Heart right ventricle (tissue), 16 donors: ENCODE data around the gene TRPM3. TPM values are rescaled to one million over a fixed set of nuclear protein-coding genes. Genes with fewer than 3 reads are reported as not detected.

Source experiments
- ATAC-seq, 8 donors: fragments of 200-7000 bp; cut with Tn5 transposase; one replicate each; pipeline ENCODE4 v1.9.1; 2020; ENCODE audit warnings: mild to moderate bottlenecking in 8 of 8, moderate library complexity in 8 of 8, moderate number of reproducible peaks in 1 of 8
- DNase-seq, 2 donors: peaks; one replicate each; pipeline ENCODE4 v3.0.0-alpha.2; 2020
- H3K27ac ChIP-seq, 10 donors: fragments of 200-600 bp; sonication (generic) in 2 of 10; one replicate each; pipeline versions ENCODE4 v1.5.0 to v1.8.0; 2020 to 2022; ENCODE audit warnings: mild to moderate bottlenecking in 3 of 10
- H3K27me3 ChIP-seq, 7 donors: fragments of 200-600 bp; one replicate each; pipeline ENCODE4 v1.8.0; 2021 to 2022; ENCODE audit warnings: mild to moderate bottlenecking in 2 of 7
- H3K36me3 ChIP-seq, 9 donors: fragments of 200-600 bp; sonication (generic) in 1 of 9; one replicate each; pipeline versions ENCODE4 v1.5.0 to v1.8.0; 2020 to 2022; ENCODE audit warnings: mild to moderate bottlenecking in 2 of 9
- H3K4me1 ChIP-seq, 9 donors: fragments of 200-600 bp; sonication (generic) in 1 of 9; one replicate each; pipeline versions ENCODE4 v1.5.0 to v1.8.0; 2020 to 2022; ENCODE audit warnings: mild to moderate bottlenecking in 4 of 9
- H3K4me3 ChIP-seq, 10 donors: fragments of 200-600 bp; sonication (generic) in 2 of 10; one replicate each; pipeline versions ENCODE4 v1.5.0 to v1.8.0; 2020 to 2022; ENCODE audit warnings: mild to moderate bottlenecking in 7 of 10, moderate library complexity in 2 of 10
- H3K9me3 ChIP-seq, 11 donors: fragments of 200-600 bp in 10 of 11; sonication (generic) in 2 of 11; one replicate each; pipeline versions ENCODE4 v1.5.0 to v1.8.0; 2013 to 2022; ENCODE audit warnings: mild to moderate bottlenecking in 2 of 11, control low read depth in 1 of 11, moderate library complexity in 1 of 11
- CTCF ChIP-seq, 9 donors: fragments of 200-600 bp; sonication (generic) in 2 of 9; IDR thresholded peaks; one replicate each; pipeline versions ENCODE4 v1.5.0 to v1.8.0; 2021 to 2022; ENCODE audit warnings: antibody characterized with exemption in 9 of 9, mild to moderate bottlenecking in 5 of 9, moderate library complexity in 1 of 9
- WGBS, 2 donors: extraction: QIAGEN DNeasy Blood & Tissue Kit; methylation state at CpG; one replicate each; pipeline ENCODE4 v1.1.7; 2013; ENCODE audit warnings: inconsistent platforms in 1 of 2; 5-methylcytosine and 5-hydroxymethylcytosine counted together
- intact Hi-C, 10 donors: fragments of 100-400 bp; cut with DNase I; formaldehyde crosslinking; loops; one replicate each; pipeline versions ENCODE4 v1.11.1 to v1.14.2; 2022
- polyA plus RNA-seq, 2 donors: library from polyadenylated mRNA; stranded (reverse); fragments of 200-250 nt; gene quantifications; one replicate each; pipeline ENCODE4 v1.2.3, GENCODE V29; 2013
- total RNA-seq, 10 donors: library from RNA; stranded (reverse); fragmentation: NEBNext Ultra II Directional in 3 of 10; extraction: Animal tissue kit (Norgen Biotek cat#: 25700) in 3 of 10; gene quantifications; one replicate each; pipeline versions ENCODE4 v1.2.1 to v1.2.4, GENCODE V29; 2021 to 2023
- donor health status: Arrhythmogenic right ventricular cardiomyopathy.
- donor health status: ischemic (EF 13 %, LVEDD 7.1; RV severe dilation, severe dysfunction).
- donor health status: healthy with polysubstance abuse.
- donor health status: DM: no; HTN: yes; CAD: no.
- donor health status: DM: no; HTN: no; CAD: no.
- donor health status: ischemic (EF 25% LVEDD 6.9; RV normal size, moderate dysfunction).
- donor health status: ischemic (EF 25% LVEDD 5.7; RV mildly dilated, moderate dysfunction).
- donor health status: healthy.
- donor health status: DM: yes; HTN: yes; CAD: no.
- donor health status: Ischemic cardiomyopathy.
- donor health status: ischemic (EF 35%, LVEDD 5.7; RV mildly dilated, moderate dysfunction).
- donor health status: nonischemic (EF 11% LVEDD 7.7; RV severe dilation, severe dysfunction).
- donor health status: DM: yes; HTN: yes; CAD: no.
- donor health status: PGD.
- donor health status: ischemic (EF 29% LVEDD 5.4; RV normal size, mild dysfunction).
- donor health status: nonischemic (EF 23%, LVEDD 6.1; RV moderate dilation, normal function).

Gene TRPM3
- total and polyA plus RNA-seq, 12 donors = 0.05 to 1.3 (median 0.16) TPM; not detected in 1

GRCh38 chr9:70519912-70520724 is 601.3 kb downstream of the TRPM3 start:
- 79 to 85% methylated on average over 11 of the region's 11 CpGs for WGBS, 2 donors
- H3K4me3 ChIP-seq = no peak overlapping the region
- TF ChIP-seq CTCF (IDR thresholded peaks at IDR 0.05) = no peak
- intact Hi-C loops = loop anchor here in 1 of 10 donors (10.0 kb wide), 1 partner anchor 55 kb away; no protein-coding TSS in a partner anchor
- peaks cover 0 to 11% (median 0%) of the 10 kb centered on the region in 9 donors for H3K4me1 ChIP-seq
- H3K36me3 ChIP-seq = no peaks in the 10 kb centered on the region
- peaks cover 0 to 14% (median 4%) of the 10 kb centered on the region in 11 donors for H3K9me3 ChIP-seq
- DNase-seq = no peak
- no peak overlapping the region for H3K27ac ChIP-seq
- no peak for ATAC-seq
- no peaks in the 10 kb centered on the region for H3K27me3 ChIP-seq

DNA sequence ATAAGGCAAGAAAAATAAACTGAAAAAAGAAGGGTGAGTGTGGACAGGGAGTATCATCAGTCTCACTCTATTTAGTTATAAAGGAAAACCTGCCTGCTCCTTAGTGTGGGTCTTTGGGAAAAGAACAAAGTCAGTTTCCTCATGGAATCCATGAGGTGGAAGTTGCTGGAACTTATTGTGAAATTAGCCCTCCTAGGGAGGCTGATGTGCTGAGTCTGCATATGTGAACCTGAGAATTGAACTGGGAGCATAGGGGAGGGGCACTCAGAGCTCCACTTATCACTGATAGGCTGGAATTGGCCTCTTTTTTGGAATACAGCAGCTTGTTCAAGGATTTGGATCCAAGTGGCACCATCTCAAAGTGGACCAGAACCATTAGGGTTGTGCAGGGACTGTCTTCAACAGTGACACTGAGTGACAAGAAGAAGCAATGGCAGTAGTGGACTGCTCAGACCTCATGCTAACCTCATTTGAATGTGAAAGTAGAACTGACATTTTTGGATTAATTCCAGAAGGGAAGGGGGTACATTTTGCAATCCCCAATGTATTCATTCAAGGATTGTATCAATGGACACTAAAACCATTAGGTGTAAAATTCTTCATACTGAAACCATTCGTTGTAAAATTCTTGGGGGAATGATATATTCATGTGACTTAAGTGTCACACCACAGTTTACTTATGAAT is 603.4 kb downstream of the TRPM3 start:
- Histone ChIP-seq H3K9me3 (no peaks in the 10 kb centered on the region), H3K4me3 (no peak overlapping the region), H3K27ac (no peak overlapping the region), H3K36me3 (no peaks in the 10 kb centered on the region), H3K4me1 (peaks cover 0 to 11% (median 0%) of the 10 kb centered on the region in 9 donors), H3K27me3 (no peaks in the 10 kb centered on the region)
- WGBS, 2 donors = 85 to 88% methylated on average over 1 of the region's 1 CpG
- no peak for DNase-seq
- intact Hi-C loops = loop anchor here in 1 of 10 donors (10.0 kb wide), 1 partner anchor 57 kb away; no protein-coding TSS in a partner anchor
- TF ChIP-seq CTCF (IDR thresholded peaks at IDR 0.05) = no peak
- no peak for ATAC-seq

DNA sequence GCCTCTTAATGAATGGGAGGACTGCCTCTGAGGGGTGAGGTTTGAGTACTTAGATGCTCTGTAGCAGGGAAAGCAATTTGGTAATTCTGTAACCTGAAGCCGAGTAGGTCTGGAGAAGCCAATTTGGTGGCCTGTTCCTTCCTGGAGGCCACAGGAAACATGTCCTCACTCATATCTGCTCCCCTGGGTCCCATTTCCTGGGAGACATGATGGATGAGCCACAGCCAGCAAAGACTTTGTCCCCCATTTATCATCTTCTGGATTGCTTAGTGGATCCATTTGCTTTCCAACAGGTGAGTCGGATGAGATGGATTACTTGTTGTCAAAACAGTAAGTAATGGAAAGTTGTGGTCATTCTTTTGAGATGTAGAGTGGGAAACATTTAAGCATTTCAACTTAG is 607.1 kb downstream of the TRPM3 start:
- DNase-seq (no peak), ATAC-seq (no peak)
- Histone ChIP-seq H3K4me3 (no peak overlapping the region), H3K27ac (no peak overlapping the region), H3K9me3 (no peaks in the 10 kb centered on the region), H3K4me1 (peaks cover 0 to 8% (median 0%) of the 10 kb centered on the region in 9 donors), H3K36me3 (no peaks in the 10 kb centered on the region), H3K27me3 (no peaks in the 10 kb centered on the region)
- no peak for TF ChIP-seq CTCF (IDR thresholded peaks at IDR 0.05)
- 84 to 87% methylated on average over 2 of the region's 2 CpGs for WGBS, 2 donors
- intact Hi-C loops = loop anchor here in 1 of 10 donors (10.0 kb wide), 1 partner anchor 61 kb away; no protein-coding TSS in a partner anchor

DNA sequence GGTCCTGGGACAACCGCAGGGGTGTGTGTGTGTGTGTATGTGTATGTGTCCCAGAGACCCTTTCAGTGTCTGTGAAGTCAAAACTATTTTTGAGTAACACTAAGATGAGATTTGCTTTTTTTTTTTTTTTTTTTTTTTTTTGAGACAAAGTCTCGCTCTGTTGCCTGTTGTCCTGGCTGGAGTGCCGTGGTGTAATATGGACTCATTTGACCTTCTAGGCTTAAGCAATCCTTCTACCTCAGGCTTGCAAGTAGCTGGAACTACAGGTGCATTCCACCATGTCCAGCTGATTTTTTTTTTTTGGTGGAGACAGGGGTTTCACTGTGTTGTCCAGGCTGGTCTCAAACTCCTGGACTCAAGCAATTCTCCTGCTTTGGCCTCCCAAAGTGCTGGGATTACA is 609.6 kb downstream of the TRPM3 start:
- Histone ChIP-seq H3K27me3 (no peaks in the 10 kb centered on the region), H3K36me3 (no peaks in the 10 kb centered on the region), H3K9me3 (no peaks in the 10 kb centered on the region), H3K4me1 (no peaks in the 10 kb centered on the region), H3K4me3 (no peak overlapping the region), H3K27ac (no peak overlapping the region)
- no peak for ATAC-seq
- TF ChIP-seq CTCF (IDR thresholded peaks at IDR 0.05) = no peak
- WGBS, 2 donors = 88 to 97% methylated on average over 3 of the region's 3 CpGs
- intact Hi-C loops = loop anchor here in 1 of 10 donors (10.0 kb wide), 1 partner anchor 63 kb away; no protein-coding TSS in a partner anchor
- DNase-seq = no peak
